Nephron progenitor cell (in vitro differentiated cells): ENCODE results near the gene DGCR2.
A peak's percentile ranks its signal among the peaks of the same experiment; 100 is the strongest.

ENCODE experiments used
- DNase-seq: peaks from one replicate; pipeline ENCODE4 v3.0.0; 2021
- H3K27ac Mint-ChIP-seq: 2 replicates; pipeline ENCODE4 v1.8.0; 2021; ENCODE audit warnings: mild to moderate bottlenecking, moderate library complexity, mixed read lengths
- H3K27me3 Mint-ChIP-seq: 2 replicates; pipeline ENCODE4 v1.8.0; 2021; ENCODE audit warnings: mild to moderate bottlenecking, low read depth, mixed read lengths; ENCODE audit not compliant: poor library complexity
- H3K36me3 Mint-ChIP-seq: 2 replicates; pipeline ENCODE4 v1.8.0; 2021; ENCODE audit warnings: low read depth, mixed read lengths
- H3K4me1 Mint-ChIP-seq: 2 replicates; pipeline ENCODE4 v1.8.0; 2021; ENCODE audit warnings: mixed read lengths
- H3K4me3 Mint-ChIP-seq: 2 replicates; pipeline ENCODE4 v1.8.0; 2021; ENCODE audit warnings: mild to moderate bottlenecking, moderate library complexity, mixed read lengths
- H3K9me3 Mint-ChIP-seq: 2 replicates; pipeline ENCODE4 v1.8.0; 2021; ENCODE audit warnings: mild to moderate bottlenecking, moderate library complexity, mixed read lengths
- TF ChIP-seq, protein P1 (sequence below): fragments of 200-600 bp; sonication (generic); IDR thresholded peaks from 2 replicates; pipeline ENCODE4 v1.5.0; 2021; ENCODE audit warnings: antibody characterized with exemption

The DGCR2 gene, protein sequence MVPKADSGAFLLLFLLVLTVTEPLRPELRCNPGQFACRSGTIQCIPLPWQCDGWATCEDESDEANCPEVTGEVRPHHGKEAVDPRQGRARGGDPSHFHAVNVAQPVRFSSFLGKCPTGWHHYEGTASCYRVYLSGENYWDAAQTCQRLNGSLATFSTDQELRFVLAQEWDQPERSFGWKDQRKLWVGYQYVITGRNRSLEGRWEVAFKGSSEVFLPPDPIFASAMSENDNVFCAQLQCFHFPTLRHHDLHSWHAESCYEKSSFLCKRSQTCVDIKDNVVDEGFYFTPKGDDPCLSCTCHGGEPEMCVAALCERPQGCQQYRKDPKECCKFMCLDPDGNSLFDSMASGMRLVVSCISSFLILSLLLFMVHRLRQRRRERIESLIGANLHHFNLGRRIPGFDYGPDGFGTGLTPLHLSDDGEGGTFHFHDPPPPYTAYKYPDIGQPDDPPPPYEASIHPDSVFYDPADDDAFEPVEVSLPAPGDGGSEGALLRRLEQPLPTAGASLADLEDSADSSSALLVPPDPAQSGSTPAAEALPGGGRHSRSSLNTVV

DNA sequence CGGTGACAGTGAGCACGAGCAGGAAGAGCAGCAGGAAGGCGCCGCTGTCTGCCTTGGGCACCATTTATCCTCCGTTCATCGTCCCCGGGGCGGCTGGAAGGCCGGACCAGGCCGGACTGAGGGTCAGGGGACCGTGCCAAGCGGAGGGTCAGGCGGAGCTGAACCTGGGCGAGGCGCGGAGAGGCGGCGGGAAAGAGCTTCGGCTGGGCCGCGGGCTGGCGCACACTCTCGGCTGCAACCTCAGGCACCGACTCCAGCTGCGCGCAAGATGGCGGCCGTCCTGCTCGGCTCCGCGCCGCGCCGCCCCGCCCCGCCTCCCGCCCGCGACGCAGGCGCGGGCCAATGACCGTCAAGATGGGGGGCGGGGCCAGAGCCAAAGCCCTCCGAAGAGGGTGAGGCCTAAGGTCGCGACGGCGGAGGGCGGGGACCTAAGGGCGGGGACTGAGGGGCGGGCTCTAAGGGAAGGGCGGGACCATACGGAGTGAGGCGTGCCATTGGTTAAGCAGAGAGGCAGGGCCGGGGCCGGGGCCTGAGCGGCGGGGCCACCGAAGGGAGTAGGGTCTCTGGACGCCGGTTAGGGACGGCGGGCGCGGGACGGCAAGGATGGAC, at the start of gene DGCR2:
Gene DGCR2 (minus strand): TSS at position 270 of the 609 bp plus-strand sequence. CDS start 206 bp downstream, at position 64.
- peaks cover 33% of the 10 kb centered on the region for H3K4me1 Mint-ChIP-seq
- peak within 1 kb of the TSS; percentile 92 for H3K4me3 Mint-ChIP-seq
- H3K9me3 Mint-ChIP-seq = no peaks in the 10 kb centered on the region
- peak; percentile 98 for DNase-seq
- no peaks in the 10 kb centered on the region for H3K36me3 Mint-ChIP-seq
- peak within 1 kb of the TSS; percentile 79 for H3K27ac Mint-ChIP-seq
- TF ChIP-seq, protein P1, sequence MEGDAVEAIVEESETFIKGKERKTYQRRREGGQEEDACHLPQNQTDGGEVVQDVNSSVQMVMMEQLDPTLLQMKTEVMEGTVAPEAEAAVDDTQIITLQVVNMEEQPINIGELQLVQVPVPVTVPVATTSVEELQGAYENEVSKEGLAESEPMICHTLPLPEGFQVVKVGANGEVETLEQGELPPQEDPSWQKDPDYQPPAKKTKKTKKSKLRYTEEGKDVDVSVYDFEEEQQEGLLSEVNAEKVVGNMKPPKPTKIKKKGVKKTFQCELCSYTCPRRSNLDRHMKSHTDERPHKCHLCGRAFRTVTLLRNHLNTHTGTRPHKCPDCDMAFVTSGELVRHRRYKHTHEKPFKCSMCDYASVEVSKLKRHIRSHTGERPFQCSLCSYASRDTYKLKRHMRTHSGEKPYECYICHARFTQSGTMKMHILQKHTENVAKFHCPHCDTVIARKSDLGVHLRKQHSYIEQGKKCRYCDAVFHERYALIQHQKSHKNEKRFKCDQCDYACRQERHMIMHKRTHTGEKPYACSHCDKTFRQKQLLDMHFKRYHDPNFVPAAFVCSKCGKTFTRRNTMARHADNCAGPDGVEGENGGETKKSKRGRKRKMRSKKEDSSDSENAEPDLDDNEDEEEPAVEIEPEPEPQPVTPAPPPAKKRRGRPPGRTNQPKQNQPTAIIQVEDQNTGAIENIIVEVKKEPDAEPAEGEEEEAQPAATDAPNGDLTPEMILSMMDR = no peak
- H3K27me3 Mint-ChIP-seq = peaks cover 22% of the 10 kb centered on the region

DNA sequence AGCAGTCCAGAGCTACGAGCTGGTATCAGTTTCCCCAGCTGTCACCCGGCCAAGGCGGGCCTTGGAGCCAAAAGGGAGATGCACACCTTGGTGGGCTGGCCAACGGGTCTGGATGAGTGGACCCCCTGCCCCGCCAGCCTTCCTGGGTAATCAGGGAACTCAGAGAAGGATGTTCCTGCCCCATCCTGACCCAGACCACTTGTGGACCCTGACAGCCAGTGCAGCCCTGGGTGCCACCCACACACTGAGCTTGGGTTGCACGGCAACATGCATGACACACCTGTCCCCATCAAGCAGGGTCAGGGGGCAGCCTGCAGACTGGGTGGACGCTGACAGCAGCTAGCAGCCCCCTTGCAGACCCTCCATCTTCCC, 47.7 kb upstream of the DGCR2 start:
- H3K9me3 Mint-ChIP-seq = peaks cover under 1% of the 10 kb centered on the region
- no peak overlapping the region for H3K27ac Mint-ChIP-seq
- no peaks in the 10 kb centered on the region for H3K36me3 Mint-ChIP-seq
- H3K4me3 Mint-ChIP-seq = peak overlapping the region; percentile 94
- H3K4me1 Mint-ChIP-seq = peaks cover 37% of the 10 kb centered on the region
- peaks cover 65% of the 10 kb centered on the region for H3K27me3 Mint-ChIP-seq
- DNase-seq = no peak
- TF ChIP-seq, protein P1 = no peak

DNA sequence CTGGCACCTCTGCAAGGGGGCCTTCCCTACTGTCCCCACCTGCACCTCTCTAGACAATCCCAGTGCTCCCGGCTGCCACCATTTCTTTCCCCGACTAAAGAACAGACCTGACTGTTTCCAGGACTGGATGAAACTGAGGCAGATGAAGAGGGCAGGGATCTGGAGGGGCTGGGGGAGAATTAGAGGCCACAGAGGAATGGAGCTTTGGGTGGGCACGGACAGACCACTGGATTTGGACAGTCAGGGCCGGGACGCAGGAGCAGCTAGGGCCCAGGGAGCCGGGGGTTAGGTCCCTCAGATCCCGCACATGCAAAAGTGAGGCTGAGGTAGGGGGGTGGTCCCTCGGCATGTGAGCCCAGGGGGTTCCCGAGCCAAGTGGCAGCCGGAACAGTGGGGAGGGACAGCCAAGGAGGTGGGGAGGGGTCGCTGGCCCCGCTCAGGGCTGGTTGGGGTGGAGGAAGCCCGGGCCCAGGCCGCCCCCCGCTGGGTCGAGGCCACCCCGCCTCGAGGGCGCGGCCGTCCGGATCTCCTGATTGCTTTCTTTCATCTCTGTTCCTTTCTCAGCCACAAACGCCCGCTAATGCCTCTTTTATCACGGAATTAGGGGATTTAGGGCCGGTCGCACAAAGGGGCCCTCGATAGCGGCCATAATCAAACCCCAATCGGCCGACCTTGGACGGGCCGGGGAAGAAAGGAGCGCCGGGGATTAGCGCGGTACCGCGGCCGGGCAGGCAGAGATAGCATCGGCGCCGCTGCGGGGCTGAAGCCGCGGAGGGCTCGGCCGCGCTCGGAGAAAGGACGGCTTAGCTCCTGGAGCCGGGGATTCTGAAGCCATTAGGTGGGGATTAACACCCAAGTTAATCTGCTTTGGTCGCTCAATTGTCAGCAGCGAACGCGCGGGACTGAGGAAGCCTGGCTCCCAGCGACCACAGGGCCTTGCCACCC, 47.1 kb upstream of the DGCR2 start:
- H3K36me3 Mint-ChIP-seq = no peaks in the 10 kb centered on the region
- TF ChIP-seq, protein P1 = no peak
- no peak overlapping the region for H3K27ac Mint-ChIP-seq
- no peak for DNase-seq
- H3K4me1 Mint-ChIP-seq = peaks cover 32% of the 10 kb centered on the region
- H3K4me3 Mint-ChIP-seq = peak overlapping the region; percentile 69
- H3K27me3 Mint-ChIP-seq = peaks cover 72% of the 10 kb centered on the region
- H3K9me3 Mint-ChIP-seq = peaks cover 7% of the 10 kb centered on the region

DNA sequence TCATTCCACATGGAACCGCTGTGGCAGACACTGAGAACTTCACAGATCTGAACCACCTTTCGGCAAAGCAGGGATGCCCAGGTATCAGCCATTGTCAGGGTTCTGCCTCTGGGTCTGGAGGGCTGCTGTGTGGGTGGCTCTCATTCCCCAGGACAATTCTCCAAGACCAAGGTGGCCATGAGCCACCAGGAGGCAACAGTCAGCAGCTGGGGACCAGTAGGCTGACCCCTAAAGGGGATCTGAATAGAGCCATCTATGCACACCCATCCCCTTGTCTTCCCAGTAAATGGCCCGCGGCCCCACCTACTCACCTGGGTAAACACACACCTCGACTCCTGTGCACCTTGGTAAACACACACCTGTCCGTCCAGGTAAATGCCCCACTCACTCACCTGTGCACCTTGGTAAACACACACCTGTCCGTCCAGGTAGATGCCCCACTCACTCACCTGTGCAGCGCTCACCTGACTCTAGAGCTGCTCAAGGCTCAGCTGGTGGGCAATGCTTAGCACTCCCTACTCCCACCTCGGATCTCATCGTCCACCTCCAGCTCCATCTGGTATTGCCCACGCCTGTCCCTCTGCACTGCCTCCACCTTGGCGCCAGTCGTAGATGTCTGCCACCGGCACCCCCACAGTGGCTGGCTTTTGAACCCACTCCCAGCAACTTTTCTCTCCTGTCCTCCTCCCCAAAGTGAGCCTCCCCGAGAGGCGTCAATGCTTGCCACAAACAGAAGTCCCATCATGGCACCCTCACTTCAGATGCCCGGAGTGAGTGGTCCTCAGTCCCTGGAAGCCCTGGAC, 46.1 kb upstream of the DGCR2 start:
- TF ChIP-seq, protein P1 = no peak
- peaks cover 26% of the 10 kb centered on the region for H3K4me1 Mint-ChIP-seq
- H3K4me3 Mint-ChIP-seq = no peak overlapping the region
- DNase-seq = no peak
- H3K9me3 Mint-ChIP-seq = peaks cover 7% of the 10 kb centered on the region
- H3K27me3 Mint-ChIP-seq = peaks cover 73% of the 10 kb centered on the region
- H3K27ac Mint-ChIP-seq = no peak overlapping the region
- H3K36me3 Mint-ChIP-seq = no peaks in the 10 kb centered on the region
